Heart right ventricle (tissue), 16 donors: ENCODE results near the gene NAV3. TPM values are rescaled to one million over a fixed set of nuclear protein-coding genes. Genes with fewer than 3 reads are reported as not detected.

Source experiments
- ATAC-seq, 8 donors: fragments of 200-7000 bp; cut with Tn5 transposase; one replicate each; pipeline ENCODE4 v1.9.1; 2020; ENCODE audit warnings: mild to moderate bottlenecking in 8 of 8, moderate library complexity in 8 of 8, moderate number of reproducible peaks in 1 of 8
- DNase-seq, 2 donors: peaks; one replicate each; pipeline ENCODE4 v3.0.0-alpha.2; 2020
- H3K27ac ChIP-seq, 10 donors: fragments of 200-600 bp; sonication (generic) in 2 of 10; one replicate each; pipeline versions ENCODE4 v1.5.0 to v1.8.0; 2020 to 2022; ENCODE audit warnings: mild to moderate bottlenecking in 3 of 10
- H3K27me3 ChIP-seq, 7 donors: fragments of 200-600 bp; one replicate each; pipeline ENCODE4 v1.8.0; 2021 to 2022; ENCODE audit warnings: mild to moderate bottlenecking in 2 of 7
- H3K36me3 ChIP-seq, 9 donors: fragments of 200-600 bp; sonication (generic) in 1 of 9; one replicate each; pipeline versions ENCODE4 v1.5.0 to v1.8.0; 2020 to 2022; ENCODE audit warnings: mild to moderate bottlenecking in 2 of 9
- H3K4me1 ChIP-seq, 9 donors: fragments of 200-600 bp; sonication (generic) in 1 of 9; one replicate each; pipeline versions ENCODE4 v1.5.0 to v1.8.0; 2020 to 2022; ENCODE audit warnings: mild to moderate bottlenecking in 4 of 9
- H3K4me3 ChIP-seq, 10 donors: fragments of 200-600 bp; sonication (generic) in 2 of 10; one replicate each; pipeline versions ENCODE4 v1.5.0 to v1.8.0; 2020 to 2022; ENCODE audit warnings: mild to moderate bottlenecking in 7 of 10, moderate library complexity in 2 of 10
- H3K9me3 ChIP-seq, 11 donors: fragments of 200-600 bp in 10 of 11; sonication (generic) in 2 of 11; one replicate each; pipeline versions ENCODE4 v1.5.0 to v1.8.0; 2013 to 2022; ENCODE audit warnings: mild to moderate bottlenecking in 2 of 11, control low read depth in 1 of 11, moderate library complexity in 1 of 11
- CTCF ChIP-seq, 9 donors: fragments of 200-600 bp; sonication (generic) in 2 of 9; IDR thresholded peaks; one replicate each; pipeline versions ENCODE4 v1.5.0 to v1.8.0; 2021 to 2022; ENCODE audit warnings: antibody characterized with exemption in 9 of 9, mild to moderate bottlenecking in 5 of 9, moderate library complexity in 1 of 9
- WGBS, 2 donors: extraction: QIAGEN DNeasy Blood & Tissue Kit; methylation state at CpG; one replicate each; pipeline ENCODE4 v1.1.7; 2013; ENCODE audit warnings: inconsistent platforms in 1 of 2; 5-methylcytosine and 5-hydroxymethylcytosine counted together
- intact Hi-C, 10 donors: fragments of 100-400 bp; cut with DNase I; formaldehyde crosslinking; loops; one replicate each; pipeline versions ENCODE4 v1.11.1 to v1.14.2; 2022
- polyA plus RNA-seq, 2 donors: library from polyadenylated mRNA; stranded (reverse); fragments of 200-250 nt; gene quantifications; one replicate each; pipeline ENCODE4 v1.2.3, GENCODE V29; 2013
- total RNA-seq, 10 donors: library from RNA; stranded (reverse); fragmentation: NEBNext Ultra II Directional in 3 of 10; extraction: Animal tissue kit (Norgen Biotek cat#: 25700) in 3 of 10; gene quantifications; one replicate each; pipeline versions ENCODE4 v1.2.1 to v1.2.4, GENCODE V29; 2021 to 2023
- donor health status: Arrhythmogenic right ventricular cardiomyopathy.
- donor health status: ischemic (EF 13 %, LVEDD 7.1; RV severe dilation, severe dysfunction).
- donor health status: healthy with polysubstance abuse.
- donor health status: DM: no; HTN: yes; CAD: no.
- donor health status: DM: no; HTN: no; CAD: no.
- donor health status: ischemic (EF 25% LVEDD 6.9; RV normal size, moderate dysfunction).
- donor health status: ischemic (EF 25% LVEDD 5.7; RV mildly dilated, moderate dysfunction).
- donor health status: healthy.
- donor health status: DM: yes; HTN: yes; CAD: no.
- donor health status: Ischemic cardiomyopathy.
- donor health status: ischemic (EF 35%, LVEDD 5.7; RV mildly dilated, moderate dysfunction).
- donor health status: nonischemic (EF 11% LVEDD 7.7; RV severe dilation, severe dysfunction).
- donor health status: DM: yes; HTN: yes; CAD: no.
- donor health status: PGD.
- donor health status: ischemic (EF 29% LVEDD 5.4; RV normal size, mild dysfunction).
- donor health status: nonischemic (EF 23%, LVEDD 6.1; RV moderate dilation, normal function).

The NAV3 gene
- total and polyA plus RNA-seq, 12 donors, result 0.91 to 7.6 (median 4.6) TPM

- H3K36me3 ChIP-seq, result no peaks in the 10 kb centered on the region
- intact Hi-C loops, result no loop called here
- H3K4me3 ChIP-seq, result no peak overlapping the region
- TF ChIP-seq CTCF (IDR thresholded peaks at IDR 0.05), result no peak
- DNase-seq (no peak), ATAC-seq (no peak)
- WGBS, 2 donors, result 97 to 100% methylated on average over 2 of the region's 2 CpGs
- no peaks in the 10 kb centered on the region for H3K4me1 ChIP-seq
- no peak overlapping the region for H3K27ac ChIP-seq
- no peaks in the 10 kb centered on the region for H3K27me3 ChIP-seq
- no peaks in the 10 kb centered on the region for H3K9me3 ChIP-seq
Measured at GRCh38 chr12:77974645-77975044, 144.0 kb downstream of the NAV3 start.

GRCh38 chr12:77979597-77980250 lies 149.0 kb downstream of the NAV3 start:
- H3K36me3 ChIP-seq, result no peaks in the 10 kb centered on the region

GRCh38 chr12:77980782-77981181 lies 150.1 kb downstream of the NAV3 start:
- Histone ChIP-seq H3K36me3 (no peaks in the 10 kb centered on the region), H3K4me1 (no peaks in the 10 kb centered on the region), H3K27ac (no peak overlapping the region), H3K27me3 (no peaks in the 10 kb centered on the region), H3K9me3 (no peaks in the 10 kb centered on the region), H3K4me3 (no peak overlapping the region)
- intact Hi-C loops, result no loop called here
- ATAC-seq (no peak), DNase-seq (no peak)
- no peak for TF ChIP-seq CTCF (IDR thresholded peaks at IDR 0.05)
- 68 to 71% methylated on average over 2 of the region's 2 CpGs for WGBS, 2 donors

More at GRCh38 chr12:77979597-77980250, 149.0 kb downstream of the NAV3 start:
- intact Hi-C loops, result no loop called here
- DNase-seq (no peak), ATAC-seq (no peak)
- H3K4me3 ChIP-seq, result no peak overlapping the region
- TF ChIP-seq CTCF (IDR thresholded peaks at IDR 0.05), result no peak
- H3K4me1 ChIP-seq, result no peaks in the 10 kb centered on the region
- H3K9me3 ChIP-seq, result no peaks in the 10 kb centered on the region
- WGBS, 2 donors, result 68 to 79% methylated on average over 5 of the region's 5 CpGs
- no peaks in the 10 kb centered on the region for H3K27me3 ChIP-seq
- H3K27ac ChIP-seq, result no peak overlapping the region

GRCh38 chr12:77983859-77984258 lies 153.2 kb downstream of the NAV3 start:
- no peak for TF ChIP-seq CTCF (IDR thresholded peaks at IDR 0.05)
- intact Hi-C loops, result no loop called here
- ATAC-seq, result no peak

More at GRCh38 chr12:77983859-77984258, 153.2 kb downstream of the NAV3 start:
- Histone ChIP-seq H3K36me3 (no peaks in the 10 kb centered on the region), H3K4me3 (no peak overlapping the region), H3K27ac (no peak overlapping the region), H3K27me3 (no peaks in the 10 kb centered on the region), H3K9me3 (no peaks in the 10 kb centered on the region), H3K4me1 (no peaks in the 10 kb centered on the region)
- DNase-seq, result no peak
